Measurements from ENCODE around the gene EPAS1. TPM values are rescaled to one million over a fixed set of nuclear protein-coding genes. Genes with fewer than 3 reads are reported as not detected.
A peak's percentile ranks its signal among the peaks of the same experiment; 100 is the strongest.

The EPAS1 gene
- total RNA-seq, 1 donor = 45.6 TPM

GRCh38 chr2:46422717-46423394, 125.6 kb downstream of the EPAS1 start:
- no peak overlapping the region for H3K4me3 ChIP-seq (ENCODE audit: low read depth, low read length)

GRCh38 chr2:46424937-46425336, 127.7 kb downstream of the EPAS1 start:
- no peak overlapping the region for H3K4me3 ChIP-seq (ENCODE audit: low read depth, low read length)
- no peak for DNase-seq (ENCODE audit: low read depth)
- no peak for TF ChIP-seq CTCF (IDR thresholded peaks at IDR 0.05; ENCODE audit: insufficient read depth, low read length)

More at GRCh38 chr2:46422717-46423394, 125.6 kb downstream of the EPAS1 start:
- TF ChIP-seq CTCF (IDR thresholded peaks at IDR 0.05; ENCODE audit: insufficient read depth, low read length) = no peak
- no peak for DNase-seq (ENCODE audit: low read depth)

GRCh38 chr2:46428911-46429436, 131.8 kb downstream of the EPAS1 start:
- no peak for DNase-seq (ENCODE audit: low read depth)
- H3K4me3 ChIP-seq (ENCODE audit: low read depth, low read length) = no peak overlapping the region
- no peak for TF ChIP-seq CTCF (IDR thresholded peaks at IDR 0.05; ENCODE audit: insufficient read depth, low read length)

GRCh38 chr2:46430413-46430812, 133.2 kb downstream of the EPAS1 start:
- no peak for DNase-seq (ENCODE audit: low read depth)
- H3K4me3 ChIP-seq (ENCODE audit: low read depth, low read length) = no peak overlapping the region
- no peak for TF ChIP-seq CTCF (IDR thresholded peaks at IDR 0.05; ENCODE audit: insufficient read depth, low read length)

GRCh38 chr2:46430992-46431391, 133.8 kb downstream of the EPAS1 start:
- no peak for TF ChIP-seq CTCF (IDR thresholded peaks at IDR 0.05; ENCODE audit: insufficient read depth, low read length)
- H3K4me3 ChIP-seq (ENCODE audit: low read depth, low read length) = no peak overlapping the region
- no peak for DNase-seq (ENCODE audit: low read depth)

GRCh38 chr2:46431481-46432235, 134.5 kb downstream of the EPAS1 start:
- TF ChIP-seq CTCF (IDR thresholded peaks at IDR 0.05; ENCODE audit: insufficient read depth, low read length) = no peak
- DNase-seq (ENCODE audit: low read depth) = peak; percentile 71

More at GRCh38 chr2:46431481-46432235, 134.5 kb downstream of the EPAS1 start:
- no peak overlapping the region for H3K4me3 ChIP-seq (ENCODE audit: low read depth, low read length)

Measured in fibroblast of the aortic adventitia (primary cell).